C4-2B (cell line): ENCODE data around the gene CRMP1.

Source experiments
- H3K27ac ChIP-seq: fragments of 450-650 bp; 2 replicates; pipeline ENCODE4 v1.5.1; 2017
- ZFX ChIP-seq: fragments of 450-650 bp; IDR thresholded peaks from 2 replicates; pipeline ENCODE4 v1.6.1; 2017
- TF ChIP-seq, protein P1 (sequence below): fragments of 450-650 bp; conservative IDR thresholded peaks from 2 replicates; pipeline ENCODE4 v1.5.1; 2017; ENCODE audit warnings: mild to moderate bottlenecking

The CRMP1 gene

DNA sequence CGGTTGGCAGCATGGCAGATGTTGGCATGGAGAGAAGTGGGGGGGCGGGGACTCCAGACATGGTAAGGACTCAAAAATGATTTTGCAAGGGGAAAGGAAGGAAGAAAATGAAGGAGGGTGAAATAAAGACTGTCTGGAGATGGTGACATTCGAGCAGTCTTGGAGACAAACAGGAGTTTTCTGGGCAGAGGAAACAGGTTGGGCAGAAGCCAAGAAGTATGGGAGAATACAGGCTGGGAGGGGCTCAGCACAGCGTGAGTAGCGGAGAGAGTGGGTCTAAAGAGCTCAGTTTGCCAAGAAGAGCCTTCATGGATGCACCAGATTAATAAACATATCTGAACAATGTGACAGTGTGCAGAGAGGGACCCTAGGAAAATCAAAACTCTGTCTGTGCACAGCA lies 13.3 kb upstream of the CRMP1 start:
- H3K27ac ChIP-seq: no peak overlapping the region
- TF ChIP-seq, protein P1, sequence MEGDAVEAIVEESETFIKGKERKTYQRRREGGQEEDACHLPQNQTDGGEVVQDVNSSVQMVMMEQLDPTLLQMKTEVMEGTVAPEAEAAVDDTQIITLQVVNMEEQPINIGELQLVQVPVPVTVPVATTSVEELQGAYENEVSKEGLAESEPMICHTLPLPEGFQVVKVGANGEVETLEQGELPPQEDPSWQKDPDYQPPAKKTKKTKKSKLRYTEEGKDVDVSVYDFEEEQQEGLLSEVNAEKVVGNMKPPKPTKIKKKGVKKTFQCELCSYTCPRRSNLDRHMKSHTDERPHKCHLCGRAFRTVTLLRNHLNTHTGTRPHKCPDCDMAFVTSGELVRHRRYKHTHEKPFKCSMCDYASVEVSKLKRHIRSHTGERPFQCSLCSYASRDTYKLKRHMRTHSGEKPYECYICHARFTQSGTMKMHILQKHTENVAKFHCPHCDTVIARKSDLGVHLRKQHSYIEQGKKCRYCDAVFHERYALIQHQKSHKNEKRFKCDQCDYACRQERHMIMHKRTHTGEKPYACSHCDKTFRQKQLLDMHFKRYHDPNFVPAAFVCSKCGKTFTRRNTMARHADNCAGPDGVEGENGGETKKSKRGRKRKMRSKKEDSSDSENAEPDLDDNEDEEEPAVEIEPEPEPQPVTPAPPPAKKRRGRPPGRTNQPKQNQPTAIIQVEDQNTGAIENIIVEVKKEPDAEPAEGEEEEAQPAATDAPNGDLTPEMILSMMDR: no peak
- no peak for TF ChIP-seq ZFX

DNA sequence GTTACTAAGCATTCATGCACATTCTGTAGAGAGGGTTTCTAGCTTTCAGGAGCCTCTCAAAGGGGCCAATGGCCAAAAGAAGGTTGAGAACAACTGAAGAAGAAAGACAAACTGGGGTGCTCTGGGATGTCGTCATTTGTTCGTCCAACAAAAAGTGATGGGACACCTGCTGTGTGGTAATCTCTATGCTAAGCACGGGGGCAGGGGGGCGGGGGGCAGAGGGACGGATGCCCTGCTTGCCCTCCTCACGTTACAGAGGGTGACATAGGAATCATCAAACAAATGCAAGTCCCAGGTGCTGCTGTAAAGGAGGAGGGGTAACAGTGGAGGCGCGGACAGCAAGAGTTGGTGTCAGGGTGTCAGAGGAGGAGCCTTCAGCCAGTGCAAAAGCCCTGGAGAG lies 12.8 kb upstream of the CRMP1 start:
- no peak overlapping the region for H3K27ac ChIP-seq
- no peak for TF ChIP-seq ZFX
- TF ChIP-seq, protein P1: no peak

DNA sequence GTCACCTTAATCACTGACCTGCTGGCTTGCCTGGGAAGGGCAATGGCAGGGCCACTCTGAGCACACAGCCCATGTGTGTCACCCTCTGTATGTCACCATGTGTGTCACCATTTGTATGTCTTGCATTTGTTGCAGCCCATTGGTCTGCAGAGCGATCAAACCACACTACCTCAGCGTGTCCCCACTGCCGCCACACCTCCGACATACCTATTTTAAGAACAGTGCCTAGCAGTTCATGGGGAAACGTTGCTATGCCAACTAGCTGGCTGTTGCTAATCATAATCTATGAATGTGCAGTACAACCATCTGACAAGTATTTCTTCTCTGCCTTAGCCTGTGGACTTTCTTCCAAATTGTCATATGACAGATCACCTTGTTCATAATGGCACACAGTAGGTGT lies 8.0 kb upstream of the CRMP1 start:
- TF ChIP-seq ZFX: no peak
- TF ChIP-seq, protein P1: no peak
- H3K27ac ChIP-seq: no peak overlapping the region

DNA sequence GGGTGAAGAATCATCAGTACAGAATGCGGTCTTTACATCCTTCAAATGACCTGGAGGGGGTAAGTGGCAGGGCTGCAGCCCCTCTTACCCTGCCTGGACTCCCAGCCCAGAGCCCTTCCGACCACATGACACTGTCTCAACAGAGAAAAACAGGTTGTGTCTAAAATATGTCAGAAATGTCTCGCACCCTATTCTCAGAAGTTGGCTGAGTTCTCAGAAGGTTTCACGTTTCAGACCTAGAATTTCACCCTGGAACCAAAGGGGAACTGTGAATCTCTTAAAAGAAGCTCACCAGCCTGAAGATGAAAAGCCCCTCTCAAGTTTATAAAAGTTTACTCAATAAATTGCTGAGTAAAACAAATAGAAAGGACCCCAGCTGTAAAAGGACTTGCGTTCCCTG lies 7.0 kb upstream of the CRMP1 start:
- H3K27ac ChIP-seq: no peak overlapping the region

DNA sequence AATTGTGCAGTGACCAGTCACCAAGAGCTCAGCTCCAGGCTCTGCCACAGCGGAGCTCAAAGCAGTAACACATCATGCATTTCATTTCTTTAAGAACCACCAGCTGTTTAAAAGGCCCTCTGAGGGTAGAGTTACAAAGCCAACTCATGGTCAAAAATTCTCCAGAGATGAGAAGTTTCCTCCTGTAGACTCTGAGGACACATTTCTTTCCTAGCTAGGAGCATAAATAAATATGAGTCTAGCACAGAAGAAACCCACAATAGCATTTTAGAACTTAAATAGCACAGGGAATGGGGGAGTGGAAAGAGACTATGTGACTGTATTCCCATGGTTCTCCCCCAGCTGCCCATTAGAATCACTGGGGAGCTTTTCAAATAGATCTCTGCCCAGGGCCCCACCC lies 6.5 kb upstream of the CRMP1 start:
- TF ChIP-seq, protein P1: no peak
- no peak for TF ChIP-seq ZFX
- H3K27ac ChIP-seq: no peak overlapping the region

More for the DNA sequence above, 7.0 kb upstream of the CRMP1 start:
- TF ChIP-seq, protein P1: no peak
- TF ChIP-seq ZFX: no peak

DNA sequence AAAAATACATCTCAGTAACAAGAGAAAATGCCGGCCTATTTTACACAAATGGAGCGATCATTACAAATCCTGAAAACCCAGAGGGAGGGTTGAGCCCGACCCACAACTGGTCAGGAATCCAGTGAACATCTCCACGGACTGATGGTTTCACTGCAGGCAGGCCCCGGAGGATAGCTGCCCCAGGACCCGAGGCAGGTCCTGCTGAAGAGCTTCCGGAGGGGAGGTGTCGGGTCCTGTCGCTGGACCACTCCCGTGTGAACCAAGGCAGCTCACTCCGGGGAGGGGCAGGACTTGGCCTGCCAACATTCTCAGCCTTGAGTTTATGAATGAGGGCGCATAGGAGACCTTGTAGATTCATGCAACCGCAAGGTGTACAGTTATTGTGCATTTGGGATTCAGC lies 4.8 kb upstream of the CRMP1 start:
- no peak overlapping the region for H3K27ac ChIP-seq
- TF ChIP-seq, protein P1: no peak
- TF ChIP-seq ZFX: no peak

DNA sequence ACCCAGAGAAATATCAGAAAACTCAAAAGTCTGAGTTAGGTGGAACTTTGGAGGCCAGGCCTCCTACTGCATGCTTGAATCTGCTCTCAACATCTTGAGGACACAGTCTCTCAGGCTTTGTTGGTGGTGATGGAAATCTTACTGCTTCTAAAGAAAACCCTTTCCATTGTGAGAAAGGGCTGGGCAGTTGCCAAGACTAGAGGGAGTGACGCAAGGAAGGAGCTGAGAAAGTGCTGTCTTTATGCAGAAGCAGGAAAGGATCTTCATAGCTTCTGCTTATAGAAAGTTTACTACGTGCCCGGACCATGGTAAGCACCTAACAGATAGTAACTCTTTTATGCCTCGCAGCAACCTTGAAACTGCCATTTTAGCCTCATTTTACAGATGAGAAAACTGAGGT lies 2.4 kb upstream of the CRMP1 start:
- no peak overlapping the region for H3K27ac ChIP-seq
- TF ChIP-seq, protein P1: no peak
- no peak for TF ChIP-seq ZFX
